Body of pancreas (tissue), 4 donors: Measurements from ENCODE around the gene TJAP1. TPM values are rescaled to one million over a fixed set of nuclear protein-coding genes. Genes with fewer than 3 reads are reported as not detected.

Experiments
- ATAC-seq: fragments of 150-250 bp; one replicate; pipeline ENCODE4 v1.9.1; 2016
- DNase-seq, 4 donors: peaks; one replicate each; pipeline ENCODE4 v3.0.0-alpha.2; 2019
- H3K27ac ChIP-seq, 4 donors: fragments of 200-600 bp; sonication (generic); 1 replicate in 3 of 4; 2 replicates in 1 of 4; pipeline versions ENCODE4 v1.5.1 to v1.6.1; 2016 to 2019; ENCODE audit warnings: mild to moderate bottlenecking in 1 of 4, mixed read lengths in 1 of 4, moderate library complexity in 1 of 4
- H3K27me3 ChIP-seq, 2 donors: fragments of 200-600 bp; sonication (generic); one replicate each; pipeline ENCODE4 v1.6.0; 2016; ENCODE audit warnings: mild to moderate bottlenecking in 1 of 2
- H3K36me3 ChIP-seq, 2 donors: fragments of 200-600 bp; sonication (generic); replicated peaks in 1 of 2; 2 replicates each; pipeline ENCODE4 v1.5.1; 2016; ENCODE audit warnings: low read depth in 2 of 2; ENCODE audit not compliant: insufficient read depth in 1 of 2
- H3K4me1 ChIP-seq: fragments of 200-600 bp; sonication (generic); one replicate; pipeline ENCODE4 v1.6.0; 2016
- H3K4me3 ChIP-seq, 2 donors: fragments of 200-600 bp; sonication (generic); 1 replicate in 1 of 2; 2 replicates in 1 of 2; pipeline ENCODE4 v1.5.1; 2016 to 2019
- H3K9me3 ChIP-seq, 3 donors: fragments of 200-600 bp; sonication (generic); 1 replicate in 2 of 3; 2 replicates in 1 of 3; pipeline ENCODE4 v1.5.1; 2016
- POLR2A ChIP-seq, 3 donors: fragments of 450-650 bp; IDR thresholded peaks; one replicate each; pipeline ENCODE4 v1.6.1; 2016; ENCODE audit warnings: antibody characterized with exemption in 3 of 3, mild to moderate bottlenecking in 2 of 3
- WGBS, 2 donors: methylation state at CpG; one replicate each; pipeline ENCODE4 v1.1.5; 2017; 5-methylcytosine and 5-hydroxymethylcytosine counted together
- intact Hi-C: fragments of 100-400 bp; cut with DNase I; formaldehyde crosslinking; loops from one replicate; pipeline ENCODE4 v1.15.1; 2023
- total RNA-seq, 2 donors: library from RNA; depleted of rRNA; stranded (reverse); fragments of >200 nt; gene quantifications; one replicate each; pipeline ENCODE4 v1.1.0, GENCODE V29; 2016
- TF ChIP-seq, protein P1 (sequence below), 7 experiments: fragments of 450-650 bp in 4 of 7; fragments of 200-600 bp in 3 of 7; sonication (generic) in 3 of 7; IDR thresholded peaks; one replicate each; pipeline ENCODE4 v1.5.1; 2016 to 2019; ENCODE audit warnings: antibody characterized with exemption in 7 of 7

The TJAP1 gene
- total RNA-seq, 2 donors from 2014 or later, result 16.9 to 47.5 TPM

DNA sequence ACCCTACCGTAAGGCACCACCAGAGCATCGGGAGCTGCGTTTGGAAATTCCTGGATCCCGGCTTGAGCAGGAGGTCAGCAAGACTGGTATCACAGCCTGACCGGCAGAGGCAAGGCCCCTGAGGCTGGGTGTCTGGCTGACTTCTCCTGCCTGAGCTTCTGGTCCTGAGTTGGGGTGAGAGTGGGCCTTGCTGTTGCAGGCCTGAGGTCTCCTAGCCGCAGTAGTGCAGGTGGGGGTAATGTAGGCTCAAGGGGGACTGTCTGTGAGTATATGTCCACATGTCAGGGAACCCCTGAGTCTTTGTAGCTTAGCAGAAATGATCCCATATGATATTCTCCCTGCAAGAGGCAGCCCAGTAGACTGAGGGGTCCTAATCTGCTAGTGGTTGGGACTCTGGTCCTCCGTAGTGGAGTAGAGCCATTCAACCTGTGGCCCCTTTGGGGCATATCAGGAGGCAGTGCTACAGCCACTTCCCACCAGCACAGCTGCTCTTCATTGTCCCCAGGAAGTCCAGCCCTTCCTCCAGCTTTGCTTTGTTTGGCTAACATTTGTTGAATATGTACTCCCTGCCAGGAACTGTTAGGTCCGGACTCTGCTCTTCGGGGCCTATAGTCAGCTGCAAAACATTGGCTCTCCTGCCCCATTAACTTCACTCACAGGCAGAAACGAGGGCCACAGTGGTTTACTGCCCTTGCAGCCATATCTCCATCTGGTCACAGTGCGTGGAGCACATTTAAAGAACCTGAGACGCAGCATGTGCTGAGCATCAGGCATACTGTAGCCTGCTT lies 21.9 kb downstream of the TJAP1 start:
- intact Hi-C loops, result no loop called here
- Histone ChIP-seq H3K4me1 (no peaks in the 10 kb centered on the region), H3K9me3 (no peaks in the 10 kb centered on the region), H3K36me3 (peaks cover 9 to 32% of the 10 kb centered on the region in 2 donors), H3K27me3 (no peaks in the 10 kb centered on the region), H3K27ac (no peak overlapping the region), H3K4me3 (no peak overlapping the region)
- TF ChIP-seq POLR2A (IDR thresholded peaks at IDR 0.05), result no peak
- DNase-seq, result no peak
- 81 to 85% methylated on average over 9 to 12 of the region's 12 CpGs for WGBS, 2 donors
- no peak for ATAC-seq

DNA sequence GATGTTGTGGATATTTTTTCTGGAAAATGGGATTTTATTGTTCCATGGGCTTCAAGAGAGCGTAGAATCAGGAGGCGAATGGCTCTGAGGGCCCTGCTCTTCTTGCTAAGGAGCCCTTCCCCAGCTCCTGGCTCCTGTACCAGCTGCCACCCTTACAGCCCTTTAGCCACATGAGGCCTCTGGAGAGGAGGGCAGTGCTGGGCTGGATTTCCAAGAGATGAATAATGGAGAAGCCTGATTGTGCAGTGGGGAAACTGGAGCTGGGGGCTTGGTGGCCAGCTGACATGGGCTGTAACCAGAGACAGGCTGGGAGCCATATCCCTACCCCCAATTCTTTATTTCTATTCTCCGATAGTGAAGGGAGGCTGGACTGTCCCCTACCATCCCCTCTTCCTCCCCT lies 23.6 kb downstream of the TJAP1 start:
- Histone ChIP-seq H3K4me3 (no peak overlapping the region), H3K9me3 (no peaks in the 10 kb centered on the region), H3K27me3 (no peaks in the 10 kb centered on the region), H3K36me3 (peaks cover 9 to 37% of the 10 kb centered on the region in 2 donors), H3K27ac (no peak overlapping the region), H3K4me1 (no peaks in the 10 kb centered on the region)
- no peak for ATAC-seq
- no peak for DNase-seq
- TF ChIP-seq, protein P1, sequence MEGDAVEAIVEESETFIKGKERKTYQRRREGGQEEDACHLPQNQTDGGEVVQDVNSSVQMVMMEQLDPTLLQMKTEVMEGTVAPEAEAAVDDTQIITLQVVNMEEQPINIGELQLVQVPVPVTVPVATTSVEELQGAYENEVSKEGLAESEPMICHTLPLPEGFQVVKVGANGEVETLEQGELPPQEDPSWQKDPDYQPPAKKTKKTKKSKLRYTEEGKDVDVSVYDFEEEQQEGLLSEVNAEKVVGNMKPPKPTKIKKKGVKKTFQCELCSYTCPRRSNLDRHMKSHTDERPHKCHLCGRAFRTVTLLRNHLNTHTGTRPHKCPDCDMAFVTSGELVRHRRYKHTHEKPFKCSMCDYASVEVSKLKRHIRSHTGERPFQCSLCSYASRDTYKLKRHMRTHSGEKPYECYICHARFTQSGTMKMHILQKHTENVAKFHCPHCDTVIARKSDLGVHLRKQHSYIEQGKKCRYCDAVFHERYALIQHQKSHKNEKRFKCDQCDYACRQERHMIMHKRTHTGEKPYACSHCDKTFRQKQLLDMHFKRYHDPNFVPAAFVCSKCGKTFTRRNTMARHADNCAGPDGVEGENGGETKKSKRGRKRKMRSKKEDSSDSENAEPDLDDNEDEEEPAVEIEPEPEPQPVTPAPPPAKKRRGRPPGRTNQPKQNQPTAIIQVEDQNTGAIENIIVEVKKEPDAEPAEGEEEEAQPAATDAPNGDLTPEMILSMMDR (IDR thresholded peaks at IDR 0.05), result no peak
- no peak for TF ChIP-seq POLR2A (IDR thresholded peaks at IDR 0.05)
- 94 to 100% methylated on average over 3 of the region's 3 CpGs for WGBS, 2 donors
- intact Hi-C loops, result loop anchor here (10.0 kb wide), 1 partner anchor 246 kb away; no protein-coding TSS in a partner anchor

DNA sequence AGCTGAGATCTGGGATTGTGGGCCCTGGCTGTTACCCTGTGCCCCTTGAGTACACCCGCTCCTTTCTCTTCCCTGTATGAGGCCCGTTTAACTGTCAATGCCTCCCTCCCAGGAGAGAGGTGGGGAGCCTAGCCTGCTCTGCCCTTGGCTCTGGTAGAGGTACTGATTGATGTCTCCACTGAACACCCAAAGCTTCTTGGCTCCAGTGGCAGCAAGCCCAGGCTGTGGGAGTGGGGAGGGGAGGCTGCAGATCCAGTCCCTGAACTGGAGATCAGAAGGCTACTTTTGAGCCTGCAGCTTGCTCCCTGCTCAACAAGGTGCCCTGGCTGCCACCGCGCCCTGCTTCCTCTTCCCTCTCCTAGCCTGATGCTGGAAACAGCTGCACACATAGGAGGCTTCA lies 25.3 kb downstream of the TJAP1 start:
- Histone ChIP-seq H3K9me3 (no peaks in the 10 kb centered on the region), H3K4me3 (no peak overlapping the region), H3K36me3 (peaks cover 9 to 35% of the 10 kb centered on the region in 2 donors), H3K4me1 (peaks cover 5% of the 10 kb centered on the region), H3K27me3 (no peaks in the 10 kb centered on the region), H3K27ac (no peak overlapping the region)
- 79 to 83% methylated on average over 2 to 4 of the region's 4 CpGs for WGBS, 2 donors
- DNase-seq, result no peak
- intact Hi-C loops, result loop anchor here (10.0 kb wide), 1 partner anchor 248 kb away; no protein-coding TSS in a partner anchor
- no peak for TF ChIP-seq POLR2A (IDR thresholded peaks at IDR 0.05)
- TF ChIP-seq, protein P1 (IDR thresholded peaks at IDR 0.05), result no peak
- no peak for ATAC-seq

DNA sequence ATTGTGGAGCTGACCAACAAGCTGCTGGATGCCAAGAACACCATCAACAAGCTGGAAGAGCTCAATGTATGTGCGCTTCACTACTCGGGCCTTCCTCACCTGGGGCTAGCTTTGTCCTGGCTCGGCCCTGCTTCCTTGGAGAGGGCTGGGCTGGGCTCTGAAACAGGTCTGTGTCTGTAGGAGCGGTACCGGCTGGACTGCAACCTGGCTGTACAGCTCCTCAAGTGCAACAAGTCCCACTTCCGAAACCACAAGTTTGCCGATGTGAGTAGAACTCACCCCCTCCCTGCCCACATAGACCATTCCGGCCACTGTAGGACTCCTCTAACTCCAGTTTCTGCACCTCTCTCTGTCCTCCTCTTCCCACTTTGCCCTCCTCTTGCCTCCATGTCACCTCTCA lies 26.1 kb downstream of the TJAP1 start:
- TF ChIP-seq, protein P1 (IDR thresholded peaks at IDR 0.05), result no peak
- TF ChIP-seq POLR2A (IDR thresholded peaks at IDR 0.05), result no peak
- ATAC-seq, result no peak
- Histone ChIP-seq H3K4me3 (no peak overlapping the region), H3K9me3 (no peaks in the 10 kb centered on the region), H3K4me1 (peaks cover 5% of the 10 kb centered on the region), H3K27ac (no peak overlapping the region), H3K27me3 (no peaks in the 10 kb centered on the region), H3K36me3 (peaks cover 9 to 34% of the 10 kb centered on the region in 2 donors)
- DNase-seq, result no peak
- intact Hi-C loops, result loop anchor here (10.0 kb wide), 1 partner anchor 249 kb away; no protein-coding TSS in a partner anchor
- WGBS, 2 donors, result 85 to 88% methylated on average over 7 to 8 of the region's 8 CpGs

DNA sequence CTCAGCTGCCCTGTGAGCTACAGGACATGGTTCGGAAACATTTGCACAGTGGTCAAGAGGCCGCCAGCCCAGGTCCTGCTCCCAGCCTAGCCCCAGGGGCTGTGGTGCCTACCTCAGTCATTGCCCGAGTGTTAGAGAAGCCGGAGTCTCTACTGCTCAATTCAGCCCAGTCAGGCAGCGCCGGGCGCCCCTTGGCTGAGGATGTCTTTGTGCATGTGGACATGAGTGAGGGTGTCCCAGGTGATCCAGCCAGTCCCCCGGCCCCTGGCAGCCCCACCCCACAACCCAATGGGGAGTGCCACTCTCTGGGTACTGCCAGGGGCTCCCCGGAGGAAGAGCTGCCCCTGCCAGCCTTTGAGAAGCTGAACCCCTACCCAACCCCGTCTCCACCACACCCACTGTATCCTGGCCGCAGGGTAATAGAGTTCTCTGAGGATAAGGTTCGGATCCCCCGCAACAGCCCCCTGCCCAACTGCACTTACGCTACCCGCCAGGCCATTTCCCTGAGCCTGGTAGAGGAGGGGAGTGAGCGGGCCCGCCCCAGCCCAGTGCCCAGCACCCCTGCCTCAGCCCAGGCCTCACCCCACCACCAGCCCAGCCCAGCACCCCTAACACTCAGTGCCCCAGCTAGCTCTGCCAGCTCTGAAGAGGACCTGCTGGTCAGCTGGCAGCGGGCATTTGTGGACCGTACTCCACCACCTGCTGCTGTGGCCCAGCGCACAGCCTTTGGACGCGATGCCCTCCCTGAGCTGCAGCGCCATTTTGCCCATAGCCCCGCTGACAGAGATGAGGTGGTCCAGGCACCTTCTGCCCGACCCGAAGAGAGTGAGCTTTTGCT lies 27.6 kb downstream of the TJAP1 start:
- TF ChIP-seq POLR2A (IDR thresholded peaks at IDR 0.05), result no peak
- no peaks in the 10 kb centered on the region for H3K27me3 ChIP-seq
- ATAC-seq, result no peak
- peaks cover 9 to 29% of the 10 kb centered on the region in 2 donors for H3K36me3 ChIP-seq
- no peak overlapping the region for H3K4me3 ChIP-seq
- H3K27ac ChIP-seq, result no peak overlapping the region
- 86 to 94% methylated on average over 1 to 19 of the region's 26 CpGs for WGBS, 2 donors
- DNase-seq, result no peak
- intact Hi-C loops, result loop anchor here (5.0 to 10.0 kb wide), 2 partner anchors 53 to 250 kb away; no protein-coding TSS in a partner anchor
- H3K9me3 ChIP-seq, result no peaks in the 10 kb centered on the region
- H3K4me1 ChIP-seq, result peaks cover 15% of the 10 kb centered on the region
